HEK293T (cell line): Measurements from ENCODE around the gene LYZL4.

Source experiments
- CTCF ChIA-PET: fragments of 350-600 bp; formaldehyde crosslinking; extraction: SDS; loops from one replicate; lab custom pipeline; 2021; ENCODE audit warnings: antibody characterized with exemption, inconsistent platforms; lab: Yijun Ruan, JAX
- POLR2A ChIA-PET: fragments of 350-600 bp; formaldehyde crosslinking; extraction: SDS; loops from one replicate; lab custom pipeline; 2020; ENCODE audit warnings: antibody characterized with exemption, inconsistent platforms; lab: Yijun Ruan, JAX
- DNase-seq: peaks from one replicate; pipeline ENCODE4 v3.0.0; 2012; ENCODE audit warnings: mixed read lengths; ENCODE audit errors: extremely low spot score
- ARNT ChIP-seq: fragments of 450-650 bp; IDR thresholded peaks from 2 replicates; pipeline ENCODE4 v1.6.1; 2017; ENCODE audit warnings: mild to moderate bottlenecking
- BHLHE40 ChIP-seq: fragments of 450-650 bp; IDR thresholded peaks from 2 replicates; pipeline ENCODE4 v1.6.1; 2016; ENCODE audit warnings: mild to moderate bottlenecking, moderate library complexity, borderline replicate concordance
- CTBP1 ChIP-seq: fragments of 450-650 bp; IDR thresholded peaks from 2 replicates; pipeline ENCODE4 v1.6.1; 2016; ENCODE audit warnings: borderline replicate concordance
- ELF4 ChIP-seq: fragments of 450-650 bp; IDR thresholded peaks from 2 replicates; pipeline ENCODE4 v1.6.1; 2017; ENCODE audit warnings: antibody characterized with exemption
- FOXA1 ChIP-seq: fragments of 450-650 bp; IDR thresholded peaks from 2 replicates; pipeline ENCODE4 v1.6.1; 2016; ENCODE audit warnings: mild to moderate bottlenecking
- FOXK2 ChIP-seq: fragments of 450-650 bp; IDR thresholded peaks from 2 replicates; pipeline ENCODE4 v1.6.1; 2016; ENCODE audit warnings: mild to moderate bottlenecking
- FOXM1 ChIP-seq: fragments of 450-650 bp; IDR thresholded peaks from 2 replicates; pipeline ENCODE4 v1.6.1; 2017; ENCODE audit warnings: mild to moderate bottlenecking, borderline replicate concordance
- HDGF ChIP-seq: fragments of 450-650 bp; IDR thresholded peaks from 2 replicates; pipeline ENCODE4 v1.6.1; 2017; ENCODE audit warnings: antibody characterized with exemption, borderline replicate concordance
- L3MBTL2 ChIP-seq: fragments of 450-650 bp; conservative IDR thresholded peaks from 2 replicates; pipeline ENCODE4 v1.6.1; 2016; ENCODE audit warnings: mild to moderate bottlenecking
- LEF1 ChIP-seq: fragments of 450-650 bp; IDR thresholded peaks from 2 replicates; pipeline ENCODE4 v1.6.1; 2017; ENCODE audit warnings: mild to moderate bottlenecking, borderline replicate concordance
- NFRKB ChIP-seq: fragments of 450-650 bp; IDR thresholded peaks from 2 replicates; pipeline ENCODE4 v1.6.1; 2016; ENCODE audit warnings: mild to moderate bottlenecking, moderate library complexity
- SP1 ChIP-seq: fragments of 450-650 bp; IDR thresholded peaks from 2 replicates; pipeline ENCODE4 v1.6.1; 2017
- SUZ12 ChIP-seq: fragments of 450-650 bp; IDR thresholded peaks from 2 replicates; pipeline ENCODE4 v1.6.1; 2016; ENCODE audit warnings: mild to moderate bottlenecking
- TARDBP ChIP-seq: fragments of 450-650 bp; IDR thresholded peaks from 2 replicates; pipeline ENCODE4 v1.6.1; 2016
- ZNF384 ChIP-seq: fragments of 450-650 bp; IDR thresholded peaks from 2 replicates; pipeline ENCODE4 v1.6.1; 2016
- TF ChIP-seq, protein P1 (sequence below): fragments of 450-650 bp; IDR thresholded peaks from 2 replicates; pipeline ENCODE4 v1.6.1; 2016

LYZL4 gene

GRCh38 chr3:42387802-42388651, 22.4 kb downstream of the LYZL4 start:
- DNase-seq, result no peak
- CTCF ChIA-PET, result no interaction called here
- POLR2A ChIA-PET, result no interaction called here
- TF ChIP-seq SUZ12, result no peak
- TF ChIP-seq FOXA1, result no peak
- no peak for TF ChIP-seq ZNF384
- TF ChIP-seq FOXM1, result no peak
- no peak for TF ChIP-seq LEF1
- no peak for TF ChIP-seq BHLHE40

- TF ChIP-seq LEF1 (no peak), BHLHE40 (no peak), FOXM1 (no peak), ZNF384 (no peak), CTBP1 (no peak), ELF4 (no peak), HDGF (no peak), FOXK2 (no peak), NFRKB (no peak)
- TF ChIP-seq, protein P1, sequence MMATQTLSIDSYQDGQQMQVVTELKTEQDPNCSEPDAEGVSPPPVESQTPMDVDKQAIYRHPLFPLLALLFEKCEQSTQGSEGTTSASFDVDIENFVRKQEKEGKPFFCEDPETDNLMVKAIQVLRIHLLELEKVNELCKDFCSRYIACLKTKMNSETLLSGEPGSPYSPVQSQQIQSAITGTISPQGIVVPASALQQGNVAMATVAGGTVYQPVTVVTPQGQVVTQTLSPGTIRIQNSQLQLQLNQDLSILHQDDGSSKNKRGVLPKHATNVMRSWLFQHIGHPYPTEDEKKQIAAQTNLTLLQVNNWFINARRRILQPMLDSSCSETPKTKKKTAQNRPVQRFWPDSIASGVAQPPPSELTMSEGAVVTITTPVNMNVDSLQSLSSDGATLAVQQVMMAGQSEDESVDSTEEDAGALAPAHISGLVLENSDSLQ, result no peak
- ChIA-PET CTCF (no interaction called here), POLR2A (no interaction called here)
- DNase-seq, result no peak
Observed at GRCh38 chr3:42381551-42382082, 28.8 kb downstream of the LYZL4 start.

GRCh38 chr3:42377681-42378080, 32.7 kb downstream of the LYZL4 start:
- ChIA-PET CTCF (no interaction called here), POLR2A (no interaction called here)
- no peak for TF ChIP-seq L3MBTL2
- no peak for TF ChIP-seq LEF1
- no peak for TF ChIP-seq ARNT
- no peak for TF ChIP-seq BHLHE40
- no peak for TF ChIP-seq FOXA1
- TF ChIP-seq SUZ12, result no peak
- TF ChIP-seq ELF4, result no peak
- TF ChIP-seq ZNF384, result no peak
- TF ChIP-seq CTBP1, result no peak
- no peak for TF ChIP-seq FOXM1
- DNase-seq, result no peak

GRCh38 chr3:42376344-42376798, 34.0 kb downstream of the LYZL4 start:
- no peak for DNase-seq
- POLR2A ChIA-PET, result no interaction called here
- TF ChIP-seq FOXM1 (no peak), TARDBP (no peak), SUZ12 (no peak)
- CTCF ChIA-PET, result no interaction called here

DNA sequence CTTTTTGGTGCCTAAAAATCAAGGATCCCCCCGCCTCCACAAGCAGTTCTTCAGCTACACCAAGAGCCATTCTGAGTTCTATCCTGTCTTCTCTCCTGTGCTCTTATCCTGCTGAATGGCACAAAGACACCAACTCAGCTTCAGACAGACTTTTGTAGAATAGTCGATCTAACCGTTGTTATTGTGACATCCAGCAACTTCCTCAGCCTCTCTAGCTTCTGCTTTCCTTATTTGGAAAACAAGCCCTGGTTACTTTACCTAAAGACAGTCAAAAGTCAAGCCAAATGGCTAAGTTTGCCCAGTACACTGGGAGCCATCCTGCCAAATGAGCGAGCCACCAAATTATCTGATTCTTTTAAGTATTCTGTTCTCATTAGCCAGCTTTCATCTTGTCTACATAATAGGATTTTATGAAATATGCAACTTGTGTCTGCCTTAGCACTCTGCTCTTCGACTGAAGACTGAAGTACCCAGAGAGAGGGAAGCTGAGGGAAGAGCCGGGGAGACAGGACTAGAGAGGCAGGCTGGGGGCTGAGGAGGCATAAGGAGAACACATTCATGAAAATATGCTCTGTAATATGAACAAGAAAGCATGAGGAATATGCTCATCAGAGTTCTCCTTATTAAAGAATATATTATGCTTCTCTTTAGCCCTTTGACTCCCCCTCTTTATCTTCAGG, 35.1 kb downstream of the LYZL4 start:
- TF ChIP-seq LEF1 (no peak), SUZ12 (no peak), FOXM1 (no peak), BHLHE40 (no peak), FOXK2 (no peak), SP1 (no peak), ZNF384 (no peak), FOXA1 (no peak), ARNT (no peak), TARDBP (no peak), ELF4 (no peak), CTBP1 (no peak), NFRKB (no peak), HDGF (no peak), L3MBTL2 (no peak)
- TF ChIP-seq, protein P1, result no peak
- DNase-seq, result no peak
- CTCF ChIA-PET, result no interaction called here
- POLR2A ChIA-PET, result no interaction called here

- ChIA-PET POLR2A (no interaction called here), CTCF (no interaction called here)
- no peak for DNase-seq
- TF ChIP-seq BHLHE40, result no peak
- no peak for TF ChIP-seq CTBP1
- TF ChIP-seq, protein P1, result no peak
- TF ChIP-seq NFRKB, result no peak
- no peak for TF ChIP-seq SUZ12
- TF ChIP-seq TARDBP, result no peak
- TF ChIP-seq ELF4, result no peak
- TF ChIP-seq FOXA1, result no peak
- no peak for TF ChIP-seq FOXM1
- TF ChIP-seq LEF1, result no peak
- no peak for TF ChIP-seq L3MBTL2
- no peak for TF ChIP-seq SP1
- no peak for TF ChIP-seq HDGF
- TF ChIP-seq FOXK2, result no peak
Observed at GRCh38 chr3:42371776-42372175, 38.6 kb downstream of the LYZL4 start.
